Fibroblast of skin of back (primary cell): ENCODE measurements around the gene AGAP1.

ENCODE experiments used
- DNase-seq: peaks from one replicate; pipeline ENCODE4 v3.0.0-alpha.2; 2013

The AGAP1 gene

DNA sequence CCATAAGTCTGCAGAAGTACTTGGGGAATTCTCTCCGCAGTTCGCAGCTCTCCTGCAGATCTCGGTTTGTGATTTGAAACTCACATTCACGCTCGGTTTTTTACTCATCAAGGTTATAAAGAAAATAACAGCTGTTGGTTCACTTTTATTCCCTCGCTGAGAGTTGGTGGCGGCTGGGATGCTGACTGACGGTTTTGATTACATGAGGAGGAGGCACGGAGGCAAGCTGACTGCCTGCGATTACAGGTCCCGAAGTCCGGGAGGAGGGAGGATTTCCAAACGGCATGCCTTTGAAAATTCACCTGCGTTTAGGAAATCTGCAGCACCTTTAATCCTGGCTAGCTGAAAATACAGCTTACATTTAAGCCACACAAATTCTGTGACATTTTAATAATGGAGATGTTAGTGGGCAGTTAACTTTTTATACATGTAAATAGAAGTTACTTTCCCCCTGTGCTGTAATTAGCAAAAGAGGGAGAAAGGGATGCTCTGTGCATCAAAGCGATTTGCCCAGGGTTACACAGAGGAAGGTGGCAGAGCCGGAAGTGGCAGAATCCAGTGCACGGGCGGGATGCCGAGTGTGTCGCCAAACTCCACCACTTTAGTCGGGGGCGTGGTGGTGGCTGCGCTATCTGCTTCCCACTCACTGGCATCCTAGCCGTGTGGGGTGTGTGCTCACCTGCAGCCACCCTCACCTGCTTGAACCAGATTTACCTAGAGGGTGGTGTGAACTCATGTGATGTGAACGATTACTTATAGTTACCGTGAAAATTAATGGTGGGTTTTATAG, 14.7 kb downstream of the AGAP1 start:
- no peak for DNase-seq

- DNase-seq, result no peak
Observed at GRCh38 chr2:235510318-235510717, 16.5 kb downstream of the AGAP1 start.

DNA sequence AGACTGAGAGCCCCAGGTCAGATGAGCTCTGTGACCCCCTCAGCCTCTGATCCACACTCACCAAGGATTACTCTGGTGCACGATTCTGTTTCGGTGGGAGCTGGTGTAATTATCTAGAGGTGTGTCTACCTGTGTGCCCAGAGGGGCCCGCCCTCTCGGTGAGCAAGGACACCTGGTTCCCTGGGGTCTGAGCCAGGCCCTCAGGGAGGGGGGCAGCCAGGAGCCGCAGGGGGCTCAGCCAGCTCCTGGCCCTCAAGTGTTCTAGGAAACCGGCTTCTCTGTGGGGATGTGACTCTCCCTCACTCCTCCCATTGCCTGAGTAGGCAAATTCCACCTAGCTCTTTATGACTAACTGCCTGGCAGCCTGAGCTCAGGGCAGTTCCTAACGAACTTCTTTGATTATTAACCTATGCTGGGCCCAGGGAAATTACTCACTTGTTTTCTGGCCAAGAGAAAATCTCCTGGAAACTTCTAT, 17.4 kb downstream of the AGAP1 start:
- DNase-seq, result peak; percentile 79

- no peak for DNase-seq
Observed at GRCh38 chr2:235511751-235512698, 18.2 kb downstream of the AGAP1 start.

DNA sequence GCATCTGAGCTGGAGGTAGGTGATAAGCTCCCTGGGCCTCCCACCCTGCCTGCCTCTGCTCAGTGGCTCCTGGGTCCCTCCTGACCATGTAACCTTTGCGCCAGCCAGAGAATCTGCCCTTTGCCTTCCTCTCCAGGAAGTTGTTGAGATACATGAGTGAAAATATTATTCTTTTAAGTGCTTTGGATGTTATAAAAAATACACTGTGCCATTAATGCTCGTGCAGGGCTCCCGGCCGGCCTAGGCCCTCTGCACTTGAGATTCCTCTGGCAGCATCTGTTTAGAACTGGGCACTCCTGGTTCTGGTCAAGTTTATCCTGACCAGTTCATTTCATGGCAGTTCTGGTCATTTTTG, 18.8 kb downstream of the AGAP1 start:
- DNase-seq, result no peak

DNA sequence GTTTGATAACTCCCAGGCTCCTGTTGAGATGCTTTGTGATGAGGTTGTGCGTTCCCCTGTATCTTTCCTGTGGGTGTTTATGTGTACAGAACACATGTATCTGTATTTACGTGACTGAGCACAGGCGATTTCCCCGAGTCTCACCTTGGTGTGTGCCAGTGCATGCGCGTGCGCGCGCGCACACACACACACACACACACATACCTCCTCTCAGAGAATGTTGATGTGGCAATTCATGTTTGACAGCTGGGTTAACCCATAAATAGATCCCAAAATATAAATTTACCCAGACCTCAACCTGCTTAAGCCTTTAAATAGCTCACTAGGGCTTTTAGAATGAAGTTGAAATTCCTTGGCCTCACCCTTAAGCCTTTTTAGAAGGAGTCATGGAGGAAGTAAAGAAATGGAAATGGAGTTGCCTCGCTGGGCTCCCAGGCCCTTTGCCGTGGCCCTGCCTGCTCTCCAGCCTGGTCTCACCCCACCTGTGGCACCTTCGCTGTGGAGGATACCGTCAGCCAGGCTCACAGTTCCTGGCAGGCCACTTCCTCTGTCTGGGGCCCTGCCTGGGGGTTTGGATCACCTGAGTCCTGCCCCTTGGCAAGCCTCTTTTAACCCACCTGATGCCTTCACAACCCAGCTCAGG, 20.3 kb downstream of the AGAP1 start:
- no peak for DNase-seq

- no peak for DNase-seq
Observed at GRCh38 chr2:235514627-235515363, 21.0 kb downstream of the AGAP1 start.

DNA sequence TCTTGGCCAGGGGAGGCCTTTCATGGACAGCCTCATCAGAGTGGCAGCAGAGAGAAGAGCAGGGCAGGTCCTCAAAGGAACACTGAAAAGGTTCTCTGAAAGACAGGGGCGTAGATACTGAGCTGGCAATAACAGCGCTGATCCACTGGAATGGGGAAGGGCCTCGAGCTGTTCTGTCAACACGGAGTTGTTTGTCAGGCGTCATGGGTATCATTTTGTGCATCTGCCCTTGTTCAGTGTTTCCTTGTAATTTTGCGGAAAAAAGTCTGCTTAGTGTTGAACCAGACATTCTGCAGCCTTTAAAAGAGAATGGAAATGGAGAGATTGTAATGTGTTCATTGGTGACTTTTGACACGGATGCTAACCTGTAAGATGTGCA, 21.5 kb downstream of the AGAP1 start:
- no peak for DNase-seq

- no peak for DNase-seq
Observed at GRCh38 chr2:235515821-235516220, 22.0 kb downstream of the AGAP1 start.

- DNase-seq, result no peak
Observed at GRCh38 chr2:235516257-235516656, 22.4 kb downstream of the AGAP1 start.

DNA sequence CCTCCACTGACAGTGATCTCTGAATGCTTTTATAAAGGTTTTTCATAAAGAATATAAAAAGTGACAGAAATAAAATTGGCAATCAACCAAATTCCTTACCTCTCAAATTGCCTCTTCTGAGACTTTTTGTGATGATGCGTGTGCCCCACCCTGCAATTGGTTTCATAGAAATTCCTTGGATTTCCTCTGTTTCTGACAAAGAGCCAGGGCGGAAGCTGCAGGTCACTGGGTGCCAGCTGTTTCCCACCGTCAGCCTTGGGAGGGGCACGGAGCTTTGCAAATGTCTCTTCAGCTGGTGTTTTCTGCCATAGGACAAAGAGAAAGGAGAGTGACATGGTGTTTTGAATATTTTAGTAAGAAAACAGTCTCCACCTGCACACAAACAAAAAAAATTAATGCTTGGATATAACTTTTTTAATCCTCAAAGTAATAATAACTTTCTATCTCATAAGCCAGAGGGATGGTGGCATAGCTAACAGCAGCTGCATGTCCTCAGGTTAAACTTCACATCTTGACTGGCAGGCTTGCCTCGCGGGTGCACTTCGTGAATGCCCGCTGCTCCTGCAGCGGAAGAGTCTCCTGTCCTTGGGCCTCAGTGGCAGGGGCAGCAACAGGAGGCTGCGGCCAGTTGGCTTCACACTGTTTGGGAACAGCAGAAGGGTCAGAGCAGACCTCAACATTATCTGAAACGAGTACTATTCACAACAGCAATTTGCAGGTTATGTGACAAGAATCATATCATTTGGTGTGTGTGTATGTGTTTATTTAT, 24.7 kb downstream of the AGAP1 start:
- DNase-seq, result peak; percentile 32

GRCh38 chr2:235520787-235521186, 26.9 kb downstream of the AGAP1 start:
- no peak for DNase-seq

DNA sequence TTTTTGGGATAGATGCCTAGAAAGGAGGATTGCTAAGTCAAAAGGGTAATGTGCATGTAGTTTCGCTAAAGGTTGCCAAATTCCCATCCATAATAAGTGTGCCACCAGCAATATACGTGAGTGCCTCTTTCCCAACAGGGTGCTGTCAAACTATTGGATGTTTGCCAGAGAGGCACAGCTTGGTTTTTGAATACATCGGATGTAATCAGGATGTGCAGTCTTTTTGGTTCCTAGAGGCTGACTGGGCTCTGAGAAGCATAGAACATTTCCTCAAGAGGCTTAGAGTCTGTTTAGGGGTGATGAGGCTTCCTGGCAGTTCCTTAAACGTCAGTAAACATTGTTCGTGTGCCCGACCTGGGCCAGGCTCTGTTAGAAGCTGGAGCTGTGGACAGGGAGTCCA, 28.0 kb downstream of the AGAP1 start:
- DNase-seq, result no peak

- no peak for DNase-seq
Observed at GRCh38 chr2:235523021-235523420, 29.2 kb downstream of the AGAP1 start.

- no peak for DNase-seq
Observed at GRCh38 chr2:235523486-235524150, 29.8 kb downstream of the AGAP1 start.

- DNase-seq, result no peak
Observed at GRCh38 chr2:235526166-235526565, 32.3 kb downstream of the AGAP1 start.

- DNase-seq, result peak; percentile 24
Observed at GRCh38 chr2:235527806-235528469, 34.1 kb downstream of the AGAP1 start.

- DNase-seq, result no peak
Observed at GRCh38 chr2:235529621-235530020, 35.8 kb downstream of the AGAP1 start.

- DNase-seq, result no peak
Observed at GRCh38 chr2:235530735-235531134, 36.9 kb downstream of the AGAP1 start.

- DNase-seq, result no peak
Observed at GRCh38 chr2:235532307-235532706, 38.5 kb downstream of the AGAP1 start.
